ENCODE results near the gene LIN54. TPM values are rescaled to one million over a fixed set of nuclear protein-coding genes. Genes with fewer than 3 reads are reported as not detected.
A peak's percentile ranks its signal among the peaks of the same experiment; 100 is the strongest.

The LIN54 gene
- total and polyA plus RNA-seq, 9 donors: 3.8 to 10.0 (median 7.4) TPM

- no peak for DNase-seq
- 1% methylated on average over 14 of the region's 14 CpGs for WGBS, 3 donors
- H3K4me3 ChIP-seq: peak overlapping the region; percentile 67
- peaks cover 10% of the 10 kb centered on the region for H3K4me1 ChIP-seq (ENCODE audit: insufficient read depth)
- intact Hi-C loops (cut with DNase I): loop anchor here in 1 of 4 donors (10.0 kb wide), 1 partner anchor 115 kb away; the partner anchor contains the start of gene LIN54
- no peaks in the 10 kb centered on the region for H3K9me3 ChIP-seq
- H3K27me3 ChIP-seq: no peaks in the 10 kb centered on the region
- no peaks in the 10 kb centered on the region for H3K36me3 ChIP-seq
- TF ChIP-seq CTCF (IDR thresholded peaks at IDR 0.05) (no peak), POLR2A (IDR thresholded peaks at IDR 0.05) (no peak), EP300 (IDR thresholded peaks at IDR 0.05) (no peak)
- peak overlapping the region; percentile 88 to 99 for H3K27ac ChIP-seq
These were observed 110.6 kb downstream of the LIN54 start for GRCh38 chr4:82900066-82900410.

DNA sequence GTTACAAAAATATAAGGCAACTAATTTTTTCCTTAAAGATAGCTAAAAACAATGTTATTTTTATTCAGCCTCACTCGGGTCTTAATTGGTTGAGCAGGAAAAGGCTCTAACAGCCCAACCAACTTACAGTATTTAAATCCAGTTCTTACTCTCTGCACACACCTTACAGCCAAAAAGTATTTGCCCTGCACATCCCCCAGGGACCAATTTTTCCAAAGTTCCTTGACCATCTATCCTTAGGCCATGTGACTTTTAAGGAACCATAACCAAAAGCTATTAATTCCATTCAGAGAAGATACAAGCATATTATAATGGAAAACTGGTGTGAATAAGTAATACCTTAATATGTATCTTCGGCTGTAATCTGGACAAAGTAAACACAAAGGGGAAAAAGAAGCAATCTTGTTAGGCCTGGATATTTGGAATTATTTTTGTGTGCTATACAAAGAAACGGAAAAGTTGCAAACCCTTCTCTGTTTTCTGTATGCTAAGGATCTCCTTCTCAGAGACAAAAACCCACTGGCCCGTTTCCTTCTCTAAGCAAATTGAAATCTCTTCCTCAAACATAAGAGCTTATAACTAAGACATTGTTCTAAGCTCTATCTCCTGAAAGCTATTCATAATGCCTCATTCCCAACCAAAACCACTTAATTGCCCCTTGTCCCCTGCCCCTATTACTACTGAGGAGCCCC is 111.1 kb downstream of the LIN54 start:
- H3K4me1 ChIP-seq (ENCODE audit: insufficient read depth): peaks cover 10% of the 10 kb centered on the region
- no peaks in the 10 kb centered on the region for H3K36me3 ChIP-seq
- no peak for DNase-seq
- H3K27ac ChIP-seq: peak overlapping the region; percentile 88 to 99
- no peaks in the 10 kb centered on the region for H3K27me3 ChIP-seq
- 0 to 1% (median 0%) methylated on average over 4 of the region's 4 CpGs for WGBS, 3 donors
- no peaks in the 10 kb centered on the region for H3K9me3 ChIP-seq
- intact Hi-C loops (cut with DNase I): loop anchor here in 2 of 4 donors (10.0 kb wide), 3 partner anchors 105 to 135 kb away; partner anchors contain the start of genes LIN54 (in 2 of the 2), COPS4 (in 1 of the 2) and SCD5 (in 1 of the 2)
- peak overlapping the region; percentile 67 for H3K4me3 ChIP-seq
- TF ChIP-seq EP300 (IDR thresholded peaks at IDR 0.05) (no peak), POLR2A (IDR thresholded peaks at IDR 0.05) (no peak), CTCF (IDR thresholded peaks at IDR 0.05) (no peak)

GRCh38 chr4:82898322-82899243 is 112.0 kb downstream of the LIN54 start:
- no peak for TF ChIP-seq EP300 (IDR thresholded peaks at IDR 0.05)
- no peak for TF ChIP-seq POLR2A (IDR thresholded peaks at IDR 0.05)
- peak in 1 of 3 donors; percentile 21 for TF ChIP-seq CTCF (IDR thresholded peaks at IDR 0.05)
- 17 to 32% (median 23%) methylated on average over 7 of the region's 7 CpGs for WGBS, 3 donors
- peak overlapping the region in 1 of 2 donors; percentile 99 for H3K27ac ChIP-seq
- H3K27me3 ChIP-seq: no peaks in the 10 kb centered on the region
- peak overlapping the region; percentile 67 for H3K4me3 ChIP-seq
- intact Hi-C loops (cut with DNase I): loop anchor here in 2 of 4 donors (10.0 kb wide), 3 partner anchors 104 to 136 kb away; partner anchors contain the start of genes COPS4 (in 1 of the 2), LIN54 (in 1 of the 2) and SCD5 (in 1 of the 2)
- peaks cover 13% of the 10 kb centered on the region for H3K4me1 ChIP-seq (ENCODE audit: insufficient read depth)
- peak in 1 of 5 donors; percentile 36 for DNase-seq
- no peaks in the 10 kb centered on the region for H3K9me3 ChIP-seq
- H3K36me3 ChIP-seq: no peaks in the 10 kb centered on the region

DNA sequence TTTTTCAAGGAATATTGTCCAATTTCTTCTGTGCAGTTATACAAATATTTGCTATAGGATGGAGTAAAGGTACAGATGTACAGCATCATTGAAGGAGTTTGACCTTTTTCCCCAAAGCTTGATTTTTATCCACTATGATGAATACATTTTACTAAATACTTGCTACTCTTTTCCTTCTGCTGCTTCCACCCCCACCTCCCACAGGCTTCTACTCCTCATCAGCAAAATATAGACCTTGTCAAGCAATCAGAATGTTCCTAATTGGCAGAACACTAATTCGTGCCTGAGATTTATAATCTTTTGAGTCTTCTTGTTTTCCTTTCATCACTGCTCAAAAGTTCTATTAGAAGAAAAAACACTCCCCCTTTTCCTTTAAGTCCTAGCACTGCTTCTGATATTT is 113.9 kb downstream of the LIN54 start:
- TF ChIP-seq POLR2A (IDR thresholded peaks at IDR 0.05) (no peak), CTCF (IDR thresholded peaks at IDR 0.05) (no peak), EP300 (IDR thresholded peaks at IDR 0.05) (no peak)
- Histone ChIP-seq H3K36me3 (no peaks in the 10 kb centered on the region), H3K9me3 (no peaks in the 10 kb centered on the region), H3K27me3 (no peaks in the 10 kb centered on the region), H3K27ac (no peak overlapping the region), H3K4me3 (no peak overlapping the region), H3K4me1 (ENCODE audit: insufficient read depth) (peaks cover 16% of the 10 kb centered on the region)
- intact Hi-C loops (cut with DNase I): loop anchor here in 2 of 4 donors (10.0 kb wide), 3 partner anchors 102 to 138 kb away; partner anchors contain the start of genes COPS4 (in 1 of the 2), LIN54 (in 1 of the 2) and SCD5 (in 1 of the 2)
- DNase-seq: no peak
- 40 to 62% (median 40%) methylated on average over 1 of the region's 1 CpG for WGBS, 3 donors
